HG02678 (cell line): ENCODE data around the gene SYNGR3.
A peak's percentile ranks its signal among the peaks of the same experiment; 100 is the strongest.

Experiments
- ATAC-seq: cut with Tn5 transposase; IDR thresholded peaks from one replicate; pipeline ENCODE4 v1.9.1; 2021; ENCODE audit warnings: mild to moderate bottlenecking, moderate library complexity; ENCODE audit not compliant: unreplicated experiment

The SYNGR3 gene

DNA sequence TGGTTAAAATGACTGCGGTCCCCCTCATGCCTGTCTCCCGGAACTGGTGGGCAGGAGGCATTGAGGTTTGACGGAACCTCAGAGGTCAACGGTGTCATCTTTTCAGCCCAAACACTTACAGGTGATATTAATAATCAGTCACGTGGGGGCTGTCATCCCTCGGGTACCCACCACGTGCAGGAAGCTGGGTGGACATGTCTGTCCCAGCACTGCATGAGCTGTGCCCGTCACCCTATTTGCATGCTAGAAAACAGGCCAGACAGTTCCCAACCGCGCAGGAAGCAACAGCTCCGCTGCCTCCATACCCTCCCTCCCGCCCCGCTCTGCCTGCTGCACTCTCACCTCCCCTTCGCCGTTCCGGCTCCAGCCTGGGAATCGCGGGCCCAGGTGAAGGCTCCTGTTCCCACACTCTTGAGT, 1.4 kb downstream of the SYNGR3 start:
- ATAC-seq = no peak

DNA sequence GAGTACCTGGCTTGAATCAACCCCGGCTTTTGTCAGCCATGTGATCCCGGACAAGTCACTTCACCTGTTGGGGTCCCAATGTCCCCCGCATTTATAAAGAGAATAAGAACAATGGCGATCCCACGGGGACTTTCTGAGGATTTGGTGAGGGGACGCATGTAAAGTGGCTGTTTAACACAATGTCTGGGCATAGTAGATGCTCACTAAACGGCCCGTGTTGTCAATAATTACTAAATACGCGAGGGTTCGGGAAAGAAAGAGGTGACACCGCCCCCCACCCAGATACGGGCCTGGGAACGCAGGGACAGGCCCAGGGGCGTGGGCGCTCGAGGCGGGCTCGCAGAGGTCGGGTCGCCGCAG, 1.8 kb downstream of the SYNGR3 start:
- no peak for ATAC-seq

DNA sequence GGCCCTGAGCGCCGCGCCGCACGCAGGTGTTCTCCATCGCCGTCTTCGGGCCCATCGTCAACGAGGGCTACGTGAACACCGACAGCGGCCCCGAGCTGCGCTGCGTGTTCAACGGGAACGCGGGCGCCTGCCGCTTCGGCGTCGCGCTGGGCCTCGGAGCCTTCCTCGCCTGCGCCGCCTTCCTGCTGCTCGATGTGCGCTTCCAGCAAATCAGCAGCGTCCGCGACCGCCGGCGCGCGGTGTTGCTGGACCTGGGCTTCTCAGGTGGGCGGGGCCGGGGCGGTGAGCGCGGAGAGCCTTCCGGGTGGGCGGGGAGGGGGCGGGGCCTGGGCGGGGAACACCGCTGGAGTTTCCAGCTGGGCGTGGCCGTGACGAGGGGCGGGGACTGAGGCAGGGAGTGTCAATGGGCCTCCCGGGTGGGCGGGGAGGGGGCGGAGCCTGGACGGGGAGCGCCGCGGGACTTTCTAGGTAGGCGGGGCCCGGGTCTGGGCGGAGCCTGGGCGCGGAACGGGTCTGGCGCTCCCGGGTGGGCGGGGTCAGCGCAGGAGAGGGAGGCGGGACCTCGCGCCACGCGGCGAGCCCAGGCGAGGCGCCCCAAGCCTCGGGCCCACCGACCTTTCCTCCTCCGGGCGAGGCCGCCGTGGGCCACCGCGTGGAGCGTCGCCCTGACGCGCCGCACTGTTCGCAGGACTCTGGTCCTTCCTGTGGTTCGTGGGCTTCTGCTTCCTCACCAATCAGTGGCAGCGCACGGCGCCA, 2.4 kb downstream of the SYNGR3 start:
- ATAC-seq = peak; percentile 48

DNA sequence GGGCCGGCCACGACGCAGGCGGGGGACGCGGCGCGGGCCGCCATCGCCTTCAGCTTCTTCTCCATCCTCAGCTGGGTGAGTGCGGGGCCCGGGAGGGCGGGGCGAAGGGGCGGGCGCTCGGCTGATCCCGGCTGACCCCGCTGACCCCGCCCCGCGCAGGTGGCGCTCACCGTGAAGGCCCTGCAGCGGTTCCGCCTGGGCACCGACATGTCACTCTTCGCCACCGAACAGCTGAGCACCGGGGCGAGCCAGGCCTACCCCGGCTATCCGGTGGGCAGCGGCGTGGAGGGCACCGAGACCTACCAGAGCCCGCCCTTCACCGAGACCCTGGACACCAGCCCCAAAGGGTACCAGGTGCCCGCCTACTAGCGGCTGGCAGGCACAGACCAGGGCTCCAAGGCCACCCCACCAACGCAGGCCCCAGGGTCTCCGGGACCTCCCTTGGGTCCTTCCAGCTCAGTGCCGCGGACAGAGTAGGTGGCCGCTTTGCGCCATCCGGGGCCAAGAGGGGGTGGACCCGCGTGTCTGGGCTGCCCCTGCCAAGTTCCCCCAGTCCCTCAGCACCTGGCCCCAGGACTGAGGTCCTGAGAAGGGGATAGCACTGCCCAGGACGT, 3.0 kb downstream of the SYNGR3 start:
- ATAC-seq = no peak

DNA sequence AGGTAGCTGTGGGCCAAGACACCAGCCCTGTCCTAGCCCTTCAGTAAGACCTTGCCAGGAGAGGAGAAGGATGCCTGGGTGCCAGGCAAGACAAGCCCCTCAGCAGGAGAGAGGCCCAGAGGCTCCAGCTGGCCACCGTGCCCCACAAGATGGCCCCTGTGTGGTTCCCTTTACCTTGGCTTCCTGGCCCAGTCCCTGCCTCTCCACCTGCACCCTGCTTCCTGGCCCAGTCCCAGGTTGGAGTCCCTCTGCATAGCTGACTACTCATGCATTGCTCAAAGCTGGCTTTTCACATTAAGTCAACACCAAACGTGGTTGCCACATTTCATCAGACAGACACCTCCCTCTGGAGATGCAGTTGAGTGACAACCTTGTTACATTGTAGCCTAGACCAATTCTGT, 4.0 kb downstream of the SYNGR3 start:
- no peak for ATAC-seq

DNA sequence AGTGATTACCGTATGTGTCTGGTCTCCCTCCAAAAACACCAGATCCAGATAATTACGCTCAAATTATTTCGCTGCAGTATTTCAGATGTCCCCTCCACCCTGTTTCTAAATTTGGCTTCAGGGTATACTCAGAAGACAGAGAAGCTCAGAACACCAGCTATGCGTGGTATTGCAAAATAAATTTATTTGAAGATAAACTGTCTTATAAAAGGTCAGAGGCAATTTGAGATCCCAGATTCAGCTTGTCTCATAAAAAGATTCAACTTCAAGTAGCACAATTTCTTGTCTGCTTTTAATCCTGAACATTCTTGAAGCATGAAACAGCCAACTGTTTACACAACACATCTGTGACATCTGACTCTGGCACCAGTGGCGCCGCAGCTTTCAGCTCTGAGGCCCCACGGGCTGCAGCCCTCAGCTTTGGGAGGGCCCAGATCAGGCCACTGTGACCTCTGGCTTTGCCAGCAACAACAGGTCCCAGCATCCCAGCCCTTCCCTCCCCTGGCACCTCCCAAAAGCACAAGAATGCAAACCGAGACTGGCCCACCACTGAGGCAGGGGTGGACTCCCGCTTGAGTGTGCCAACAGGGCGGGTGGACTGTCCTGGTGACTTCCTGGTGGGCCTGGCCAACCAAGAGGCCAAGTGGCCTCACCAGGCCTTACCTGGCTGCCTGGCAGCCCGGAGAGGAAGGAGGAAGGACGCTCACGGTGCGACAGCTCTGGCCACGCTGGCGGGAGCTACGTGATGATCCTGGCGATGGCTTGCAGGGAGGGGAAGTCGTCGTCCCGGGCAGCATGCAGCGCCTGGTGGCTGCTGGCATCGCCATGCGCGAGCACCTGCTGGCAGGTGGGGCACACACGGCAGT, 8.0 kb downstream of the SYNGR3 start:
- no peak for ATAC-seq

DNA sequence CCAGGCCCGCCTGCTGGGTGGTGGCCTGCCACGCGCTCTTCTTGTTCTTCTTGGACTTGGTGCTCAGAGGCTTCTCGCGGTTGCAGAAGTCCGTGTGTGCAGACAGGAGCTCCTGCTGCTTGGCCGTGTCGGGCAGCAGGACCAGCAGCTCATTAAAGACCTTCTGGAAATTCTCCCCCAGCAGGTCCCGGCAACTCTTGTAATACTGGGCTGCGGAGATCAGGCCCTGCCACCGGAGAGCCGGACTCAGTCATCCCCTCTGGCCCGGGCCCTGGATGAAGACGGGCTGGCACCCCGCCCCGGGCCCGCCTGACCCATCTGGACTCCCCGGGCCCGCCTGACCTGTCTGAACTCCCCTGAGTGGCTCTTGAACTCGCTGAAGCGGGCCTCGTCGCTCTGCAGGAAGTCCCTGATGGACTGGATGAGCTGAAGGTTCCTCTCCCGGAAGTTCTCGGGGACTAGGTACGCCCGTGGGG, 8.6 kb downstream of the SYNGR3 start:
- no peak for ATAC-seq

DNA sequence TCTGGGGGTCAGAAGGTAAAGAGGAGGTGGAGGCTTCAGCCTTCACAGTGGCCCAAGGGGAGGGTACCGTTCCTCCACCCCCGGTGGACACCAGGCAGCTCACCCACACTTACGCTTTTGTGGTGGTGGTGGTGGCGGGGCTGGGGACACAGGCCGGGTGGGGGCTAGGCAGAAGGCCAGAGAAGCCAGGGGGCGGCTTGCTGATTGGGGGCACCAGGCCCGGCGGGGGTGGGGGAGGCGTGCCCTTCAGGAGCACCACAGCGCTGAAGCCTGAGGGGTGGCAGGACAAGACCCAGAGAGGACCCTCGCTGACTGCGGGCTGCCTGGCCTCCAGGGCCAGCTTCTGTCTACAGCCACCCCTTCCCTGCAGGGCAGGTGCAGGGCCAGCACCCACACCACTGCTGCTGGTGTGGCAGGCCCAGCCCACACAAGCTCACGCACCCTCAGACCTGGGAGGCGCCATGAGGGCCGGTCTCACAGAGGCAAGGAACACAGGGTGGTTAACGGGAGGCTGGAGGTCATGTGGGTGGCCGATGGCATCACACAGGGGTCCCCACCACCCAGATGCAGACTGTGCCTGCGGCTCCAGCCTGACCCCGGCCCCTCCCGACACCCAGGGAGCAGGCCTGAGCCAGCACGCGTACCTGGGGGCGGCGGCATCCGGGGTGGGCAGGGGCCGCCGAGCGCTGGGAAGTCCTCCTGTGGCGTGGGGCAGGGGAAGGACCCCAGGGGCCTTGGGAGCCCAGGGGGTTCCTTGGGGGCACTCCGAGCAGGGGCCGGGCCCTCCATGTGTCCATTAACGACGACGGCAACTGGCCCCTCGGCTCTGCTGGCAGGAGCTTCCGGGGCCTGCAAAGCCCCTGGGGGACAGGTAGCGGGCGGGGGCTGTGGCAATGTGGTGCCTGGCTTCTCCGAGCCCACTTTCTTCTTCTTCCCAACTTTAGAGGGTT, 9.4 kb downstream of the SYNGR3 start:
- no peak for ATAC-seq

DNA sequence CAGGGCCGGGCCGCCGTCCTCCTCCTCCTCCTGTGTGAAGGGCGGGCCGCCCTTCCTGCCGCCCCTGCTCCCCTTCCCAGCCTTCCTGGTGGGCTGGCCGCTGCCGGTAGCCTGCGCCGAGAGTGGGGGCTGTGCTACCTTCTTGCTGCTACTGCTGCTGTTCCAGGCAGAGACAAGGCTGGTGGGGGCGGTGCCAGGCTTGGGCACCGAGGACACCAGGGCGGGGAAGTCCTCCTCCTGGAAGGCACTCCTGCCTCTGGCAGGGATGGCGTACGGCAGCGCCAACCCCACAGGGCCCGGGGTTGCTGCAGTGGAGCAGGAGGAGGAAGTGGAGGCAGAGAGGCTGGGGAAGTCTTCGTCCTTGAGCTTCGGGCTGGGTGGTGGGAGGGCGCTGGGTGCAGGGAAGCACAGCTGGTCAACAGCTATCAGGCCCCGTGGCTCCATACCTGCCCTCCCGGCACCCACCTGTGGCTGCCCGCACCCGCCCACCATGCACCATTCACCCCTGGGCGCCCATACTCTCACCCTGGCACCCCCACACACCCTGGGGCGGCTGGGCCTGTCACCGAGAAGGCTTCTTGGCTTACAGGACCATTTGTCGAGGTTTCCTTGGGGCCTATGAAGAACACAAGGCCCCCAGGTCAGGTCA, 10.2 kb downstream of the SYNGR3 start:
- no peak for ATAC-seq

DNA sequence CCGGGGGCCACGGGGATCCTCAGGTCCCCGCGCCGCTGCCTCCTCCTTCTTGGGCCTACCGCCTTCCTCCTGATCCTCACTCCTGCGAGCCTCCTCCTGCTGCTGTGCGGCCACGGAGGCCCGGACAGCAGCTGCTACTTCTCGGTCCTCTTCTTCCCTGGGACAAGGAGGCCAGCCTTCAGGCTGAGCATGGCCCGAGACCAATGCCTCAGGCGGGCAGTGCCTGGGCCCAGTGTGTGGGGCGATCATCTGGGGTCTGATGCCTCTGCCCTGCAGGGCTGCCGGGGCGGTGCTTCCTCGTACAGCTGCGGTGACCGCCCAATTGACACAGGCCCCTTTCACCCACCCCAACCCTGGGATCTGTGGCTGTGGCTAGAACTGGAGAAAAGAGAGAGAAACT, 11.3 kb downstream of the SYNGR3 start:
- ATAC-seq = no peak

DNA sequence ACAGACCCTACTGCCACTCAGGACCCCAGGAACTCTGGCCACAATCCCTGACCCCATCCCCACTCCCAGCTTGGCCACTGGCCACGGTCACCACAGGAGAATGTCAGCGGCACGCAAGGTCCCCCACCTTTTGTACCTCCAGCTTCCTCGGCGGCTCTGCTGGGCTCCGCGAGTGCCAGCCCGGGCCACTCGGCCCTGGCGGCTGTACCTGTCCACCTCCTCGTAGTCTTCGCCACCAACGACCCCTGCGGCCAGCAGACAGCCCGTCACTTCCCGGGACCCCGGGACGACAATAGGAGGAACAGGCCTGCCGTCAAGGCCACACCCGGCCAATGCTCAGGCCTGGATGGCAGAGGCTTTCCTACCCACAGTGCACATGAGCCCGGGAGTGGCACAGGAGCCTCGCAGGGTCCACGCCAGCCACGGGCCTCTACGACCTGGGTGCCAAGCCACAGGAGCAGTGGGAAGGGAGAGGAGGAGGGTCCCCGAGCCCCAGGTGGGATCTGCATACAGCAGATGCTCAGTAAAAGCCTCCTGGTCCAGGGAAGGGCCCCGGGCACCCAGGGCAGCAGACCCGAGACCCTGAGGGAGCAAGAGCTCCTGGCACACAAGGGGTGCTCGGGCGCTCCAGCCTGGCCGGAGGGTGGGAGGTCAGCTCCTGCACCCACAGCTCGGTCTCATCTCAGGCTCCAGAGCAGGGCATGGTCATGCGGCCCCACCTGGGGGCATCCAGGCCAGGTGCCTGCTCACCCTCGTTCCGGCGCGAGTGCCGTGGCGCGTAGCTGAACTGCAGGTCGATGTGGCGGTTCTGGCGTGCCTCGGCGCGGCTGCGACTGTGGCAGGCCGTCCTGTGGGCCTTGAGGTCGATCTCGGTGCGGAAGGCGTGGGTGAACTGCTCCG, 11.9 kb downstream of the SYNGR3 start:
- ATAC-seq = no peak

DNA sequence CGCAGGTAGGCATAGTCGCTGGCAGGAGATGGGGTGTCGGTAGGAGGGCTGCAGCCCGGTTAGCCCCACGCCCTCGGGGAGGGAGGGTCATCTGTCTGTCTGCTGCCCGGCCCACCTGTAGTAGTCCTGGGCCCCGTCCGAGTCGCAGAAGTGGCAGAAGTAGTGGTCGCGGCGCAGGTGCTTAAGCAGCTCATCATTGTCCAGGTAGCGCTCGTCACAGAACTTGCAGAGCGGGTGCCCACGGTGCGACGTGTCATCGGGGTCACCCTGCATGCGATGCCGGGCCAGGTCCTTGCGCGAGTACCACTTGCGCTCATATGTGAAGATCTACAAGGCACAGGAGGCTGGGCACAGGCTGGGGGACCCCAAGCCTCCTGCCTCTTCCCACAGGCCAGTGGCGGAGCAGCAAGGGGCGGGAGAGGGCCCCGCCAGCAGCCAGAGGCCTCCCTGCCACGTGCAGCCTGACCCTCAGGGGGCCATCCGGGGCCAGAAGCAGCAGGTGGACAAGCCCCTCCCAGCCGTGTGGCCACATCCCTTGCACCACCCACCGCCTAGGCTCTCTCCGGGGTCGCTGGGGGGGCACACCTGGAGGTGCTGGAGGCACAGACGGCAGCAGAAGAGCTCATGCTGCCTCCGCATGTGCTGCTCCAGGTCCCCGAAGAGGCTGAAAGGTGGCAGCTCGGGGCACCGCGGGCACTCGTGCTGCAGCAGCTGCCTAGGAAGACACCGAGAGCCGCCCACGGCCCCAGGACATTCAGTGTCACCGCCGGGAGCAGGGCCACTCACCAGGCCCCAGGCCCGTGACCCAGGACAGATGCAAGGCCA, 12.8 kb downstream of the SYNGR3 start:
- no peak for ATAC-seq

DNA sequence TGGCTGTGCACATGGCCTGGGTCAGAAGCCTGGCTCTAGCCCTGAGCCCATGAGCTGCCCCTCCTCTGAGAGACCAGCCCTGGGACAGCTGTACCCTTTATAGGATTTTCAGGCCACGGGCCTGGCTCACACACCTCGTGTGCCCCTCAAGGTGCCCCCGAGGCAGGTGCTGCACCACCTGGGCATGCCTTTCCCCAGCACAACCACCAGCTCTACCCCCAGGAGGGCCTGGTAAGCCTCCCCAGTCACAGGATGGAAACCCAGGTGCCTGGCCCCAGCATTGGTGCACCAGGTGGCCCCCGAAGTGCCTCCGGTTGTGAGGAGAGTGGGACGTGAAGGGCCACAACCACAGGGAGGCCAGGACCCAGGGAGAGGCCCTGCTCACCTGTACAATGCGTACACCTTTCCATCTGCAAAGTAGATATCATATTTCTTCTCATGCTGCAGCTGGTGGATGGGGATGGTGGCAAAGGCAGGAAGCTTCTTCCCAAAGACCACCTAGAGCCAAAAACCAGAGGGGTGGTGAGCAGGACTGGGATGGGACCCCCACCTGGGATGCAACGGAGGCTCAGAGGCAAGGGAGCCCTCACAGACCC, 13.6 kb downstream of the SYNGR3 start:
- ATAC-seq = no peak

DNA sequence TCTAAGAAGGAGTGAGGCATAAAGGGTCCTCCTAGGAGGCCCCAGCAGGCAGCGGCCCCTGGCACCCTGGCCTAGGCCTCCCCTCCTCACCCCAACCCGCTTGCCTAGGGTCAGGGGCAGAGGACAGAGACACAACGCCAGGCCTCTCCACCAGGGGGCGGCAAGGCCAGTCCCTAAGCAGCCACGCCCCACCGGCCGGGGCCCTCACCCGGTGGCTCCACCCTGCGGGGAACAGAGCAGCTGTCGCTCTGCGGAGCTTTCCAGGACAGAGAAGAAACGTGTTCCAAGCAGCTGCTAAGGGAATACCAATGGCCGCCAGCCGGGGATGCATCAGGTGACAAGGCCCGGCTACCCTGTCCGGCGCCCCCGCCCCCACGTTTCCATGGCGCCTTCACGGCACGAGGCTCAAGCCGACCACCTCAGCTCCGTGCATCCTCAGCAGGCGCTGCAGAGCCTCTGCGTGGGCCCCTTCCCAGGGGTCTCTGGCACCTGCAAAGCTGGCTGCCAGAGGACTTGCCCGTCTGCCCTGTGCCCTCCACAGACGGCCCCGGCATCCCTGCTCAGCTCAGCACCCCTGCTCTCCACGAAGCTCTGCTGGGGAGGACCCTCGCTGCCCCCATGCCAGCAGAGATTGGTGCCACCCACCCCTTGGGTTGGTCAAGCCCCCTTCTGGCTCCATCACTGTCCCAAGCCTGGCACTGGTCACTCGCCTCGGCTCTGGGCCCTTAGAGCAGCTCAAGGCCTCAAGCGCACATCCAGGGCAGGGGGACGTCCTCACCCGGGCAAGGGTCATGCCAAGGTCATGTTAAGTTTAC, 14.3 kb downstream of the SYNGR3 start:
- peak; percentile 67 for ATAC-seq

DNA sequence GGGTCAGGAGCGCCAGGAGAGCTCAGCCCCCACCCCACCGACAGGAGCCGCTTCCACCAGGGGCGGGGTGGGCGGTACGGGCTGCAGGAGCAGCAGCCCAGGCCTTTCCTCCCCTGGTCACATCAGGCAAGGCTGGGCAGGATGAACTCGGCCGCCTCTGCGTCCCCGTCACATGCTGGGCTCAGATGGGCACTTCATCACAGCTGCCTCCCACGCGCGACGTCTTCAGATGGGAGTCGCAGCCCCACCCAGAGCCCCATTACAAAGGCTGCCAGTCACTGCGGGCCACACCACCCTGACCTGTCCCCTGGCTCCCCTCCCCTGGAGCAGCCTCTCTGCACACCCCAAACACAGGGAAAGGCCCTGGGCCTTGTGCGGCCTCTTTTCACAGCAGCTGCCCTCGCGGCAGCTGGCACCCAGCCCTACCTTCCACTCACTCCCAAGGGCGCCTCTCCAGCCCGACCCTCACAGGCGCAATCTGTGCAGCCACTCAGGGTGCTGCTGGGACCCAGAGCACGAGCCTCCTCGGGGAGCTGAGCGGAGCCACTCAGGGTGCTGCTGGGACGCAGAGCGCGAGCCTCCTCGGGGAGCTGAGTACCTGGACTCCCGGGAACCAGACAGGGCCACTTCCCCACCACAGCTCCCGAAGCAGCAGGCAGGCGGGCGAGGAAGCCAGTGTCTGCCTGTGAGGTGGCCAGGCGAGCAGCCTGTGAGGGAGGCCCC, 15.2 kb downstream of the SYNGR3 start:
- no peak for ATAC-seq

DNA sequence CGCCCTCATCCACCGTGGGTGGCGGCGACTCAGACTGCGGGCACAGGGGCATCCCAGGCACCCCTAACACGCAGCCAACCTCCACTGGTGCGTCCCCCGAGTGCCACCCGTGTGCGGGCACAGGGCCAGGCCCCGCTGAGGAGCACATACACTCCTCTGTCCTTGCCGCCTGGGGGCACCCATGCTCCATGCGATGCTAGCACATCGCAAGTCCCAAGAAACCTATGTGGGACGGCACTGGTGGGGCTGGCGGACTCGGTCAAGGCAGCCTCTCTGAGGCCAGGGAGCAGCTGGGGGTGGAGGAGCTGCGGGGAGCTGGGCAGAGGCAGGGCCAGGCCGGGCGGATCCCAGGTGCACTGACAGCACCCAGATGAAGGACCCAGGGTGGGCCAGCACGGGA, 15.9 kb downstream of the SYNGR3 start:
- no peak for ATAC-seq
